Lung (tissue), 12 donors: ENCODE measurements around the gene TRIM60. TPM values are rescaled to one million over a fixed set of nuclear protein-coding genes. Genes with fewer than 3 reads are reported as not detected.
A peak's percentile ranks its signal among the peaks of the same experiment; 100 is the strongest.

Experiments used
- ATAC-seq: fragments of 200-7000 bp; cut with Tn5 transposase; one replicate; pipeline ENCODE4 v1.9.1; 2020; ENCODE audit warnings: moderate number of reproducible peaks; ENCODE audit not compliant: insufficient read depth, low FRiP score
- DNase-seq, 3 donors: peaks; one replicate each; pipeline ENCODE4 v3.0.0-alpha.2; 2013 to 2017
- H3K27ac ChIP-seq, 2 donors: one replicate each; pipeline ENCODE4 v1.5.1; 2013; ENCODE audit warnings: mild to moderate bottlenecking in 2 of 2, moderate library complexity in 2 of 2, control low read depth in 1 of 2, inconsistent platforms in 1 of 2, low read depth in 1 of 2, low read length in 1 of 2
- H3K27me3 ChIP-seq, 3 donors: one replicate each; pipeline ENCODE4 v1.5.1; 2013; ENCODE audit warnings: low read length in 2 of 3; ENCODE audit not compliant: control insufficient read depth in 3 of 3, insufficient read depth in 3 of 3
- H3K36me3 ChIP-seq, 4 donors: one replicate each; pipeline ENCODE4 v1.5.1; 2013; ENCODE audit warnings: low read length in 4 of 4, mild to moderate bottlenecking in 1 of 4, moderate library complexity in 1 of 4; ENCODE audit not compliant: control insufficient read depth in 4 of 4, insufficient read depth in 4 of 4
- H3K4me1 ChIP-seq, 5 donors: one replicate each; pipeline ENCODE4 v1.5.1; 2013; ENCODE audit warnings: low read length in 5 of 5, mild to moderate bottlenecking in 2 of 5, moderate library complexity in 1 of 5; ENCODE audit not compliant: control insufficient read depth in 5 of 5, insufficient read depth in 5 of 5
- H3K4me3 ChIP-seq: one replicate; pipeline ENCODE4 v1.5.1; 2013; ENCODE audit warnings: mild to moderate bottlenecking, control low read depth, moderate library complexity
- H3K9ac ChIP-seq, 2 donors: one replicate each; pipeline ENCODE4 v1.5.1; 2013; ENCODE audit warnings: low read length in 2 of 2, control low read depth in 1 of 2; ENCODE audit not compliant: insufficient read depth in 1 of 2
- H3K9me3 ChIP-seq, 4 donors: one replicate each; pipeline ENCODE4 v1.5.1; 2013; ENCODE audit warnings: low read length in 3 of 4, mild to moderate bottlenecking in 1 of 4, moderate library complexity in 1 of 4; ENCODE audit not compliant: control insufficient read depth in 4 of 4, insufficient read depth in 3 of 4
- WGBS, 2 donors: extraction: QIAGEN DNeasy Blood & Tissue Kit; methylation state at CpG; one replicate each; pipeline ENCODE4 v1.1.7; 2013; 5-methylcytosine and 5-hydroxymethylcytosine counted together
- polyA plus RNA-seq, 2 donors: library from polyadenylated mRNA; stranded (reverse); fragments of 200-250 nt; gene quantifications; one replicate each; pipeline ENCODE4 v1.2.1, GENCODE V29; 2013
- total RNA-seq, 2 donors: library from RNA; depleted of rRNA in 1 of 2; stranded (reverse); fragments of >200 nt in 1 of 2; gene quantifications; one replicate each; pipeline ENCODE4 v1.2.1, GENCODE V29; 2014 to 2021
- TF ChIP-seq, protein P1 (sequence below): IDR thresholded peaks from 2 replicates; pipeline ENCODE4 v1.5.1; 2012; ENCODE audit warnings: mild to moderate bottlenecking; ENCODE audit errors: control extremely low read depth, extremely low read depth
- donor health status: control.
- donor health status: control.
- donor health status: Bipolar disorder and iron deficiency.
- donor health status: healthy.
- donor health status: DM: yes; HTN: yes; CAD: no.

The TRIM60 gene
- total and polyA plus RNA-seq, 4 donors, result not detected

DNA sequence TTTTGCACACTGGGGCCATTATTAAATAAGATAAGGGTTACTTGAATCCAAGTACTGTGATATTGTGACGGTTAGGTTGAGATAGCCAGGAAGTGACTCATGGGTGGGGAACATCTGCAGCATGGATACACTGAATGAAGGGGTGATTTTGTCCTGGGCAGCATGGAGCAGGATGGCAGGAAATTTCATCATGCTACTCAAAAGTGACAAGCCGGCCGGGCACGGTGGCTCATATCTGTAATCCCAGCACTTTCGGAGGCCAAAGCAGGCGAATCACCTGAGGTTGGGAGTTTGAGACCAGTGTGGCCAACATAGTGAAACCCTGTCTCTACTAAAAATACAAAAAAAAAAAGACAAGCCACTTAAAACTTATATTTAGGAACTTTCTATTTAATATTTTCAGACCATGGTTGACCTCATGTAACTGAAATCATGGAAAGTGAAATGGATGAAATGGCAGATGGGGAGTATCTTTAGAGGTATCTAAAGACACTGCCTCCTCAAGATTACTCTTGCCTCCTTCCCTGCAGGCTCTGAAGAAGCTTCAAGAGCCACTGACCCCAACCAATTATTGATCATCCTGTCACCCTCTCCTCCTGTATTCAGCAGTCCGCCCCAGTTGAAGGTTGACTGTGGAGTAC, 3.9 kb upstream of the TRIM60 start:
- H3K36me3 ChIP-seq, result no peaks in the 10 kb centered on the region

DNA sequence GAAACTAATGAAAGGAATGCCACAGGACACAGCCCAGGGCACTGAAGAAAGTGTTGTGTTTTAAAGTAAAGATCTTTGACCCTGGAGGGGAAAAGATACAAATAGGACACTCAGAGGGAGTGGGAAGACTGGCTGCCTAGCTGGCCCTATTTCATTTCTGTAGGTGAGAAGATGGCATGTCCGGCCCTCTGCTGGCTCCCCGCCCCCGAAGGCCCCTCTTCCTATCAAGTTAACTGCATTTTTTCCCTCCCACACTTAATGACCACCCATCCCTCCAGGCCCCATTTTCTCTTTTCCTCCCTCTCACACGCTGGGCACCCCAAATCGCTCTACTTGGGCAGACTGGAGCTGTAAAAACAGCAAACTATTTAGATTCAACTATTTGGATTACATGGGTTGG, 16.4 kb downstream of the TRIM60 start:
- Histone ChIP-seq H3K27ac (no peak overlapping the region), H3K36me3 (no peaks in the 10 kb centered on the region), H3K27me3 (no peaks in the 10 kb centered on the region), H3K9me3 (no peaks in the 10 kb centered on the region), H3K4me3 (no peak overlapping the region), H3K9ac (no peak overlapping the region), H3K4me1 (no peaks in the 10 kb centered on the region)
- TF ChIP-seq, protein P1, sequence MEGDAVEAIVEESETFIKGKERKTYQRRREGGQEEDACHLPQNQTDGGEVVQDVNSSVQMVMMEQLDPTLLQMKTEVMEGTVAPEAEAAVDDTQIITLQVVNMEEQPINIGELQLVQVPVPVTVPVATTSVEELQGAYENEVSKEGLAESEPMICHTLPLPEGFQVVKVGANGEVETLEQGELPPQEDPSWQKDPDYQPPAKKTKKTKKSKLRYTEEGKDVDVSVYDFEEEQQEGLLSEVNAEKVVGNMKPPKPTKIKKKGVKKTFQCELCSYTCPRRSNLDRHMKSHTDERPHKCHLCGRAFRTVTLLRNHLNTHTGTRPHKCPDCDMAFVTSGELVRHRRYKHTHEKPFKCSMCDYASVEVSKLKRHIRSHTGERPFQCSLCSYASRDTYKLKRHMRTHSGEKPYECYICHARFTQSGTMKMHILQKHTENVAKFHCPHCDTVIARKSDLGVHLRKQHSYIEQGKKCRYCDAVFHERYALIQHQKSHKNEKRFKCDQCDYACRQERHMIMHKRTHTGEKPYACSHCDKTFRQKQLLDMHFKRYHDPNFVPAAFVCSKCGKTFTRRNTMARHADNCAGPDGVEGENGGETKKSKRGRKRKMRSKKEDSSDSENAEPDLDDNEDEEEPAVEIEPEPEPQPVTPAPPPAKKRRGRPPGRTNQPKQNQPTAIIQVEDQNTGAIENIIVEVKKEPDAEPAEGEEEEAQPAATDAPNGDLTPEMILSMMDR, result no peak
- ATAC-seq, result no peak
- DNase-seq, result no peak
- 79 to 92% methylated on average over 5 of the region's 5 CpGs for WGBS, 2 donors

More for the DNA sequence above, 3.9 kb upstream of the TRIM60 start:
- no peak overlapping the region for H3K9ac ChIP-seq
- H3K27ac ChIP-seq, result no peak overlapping the region
- DNase-seq (no peak), ATAC-seq (no peak)
- no peaks in the 10 kb centered on the region for H3K27me3 ChIP-seq
- no peak overlapping the region for H3K4me3 ChIP-seq
- H3K4me1 ChIP-seq, result no peaks in the 10 kb centered on the region
- peaks cover 0 to 4% (median 0%) of the 10 kb centered on the region in 4 donors for H3K9me3 ChIP-seq
- 76 to 86% methylated on average over 7 of the region's 7 CpGs for WGBS, 2 donors
- TF ChIP-seq, protein P1, result no peak

DNA sequence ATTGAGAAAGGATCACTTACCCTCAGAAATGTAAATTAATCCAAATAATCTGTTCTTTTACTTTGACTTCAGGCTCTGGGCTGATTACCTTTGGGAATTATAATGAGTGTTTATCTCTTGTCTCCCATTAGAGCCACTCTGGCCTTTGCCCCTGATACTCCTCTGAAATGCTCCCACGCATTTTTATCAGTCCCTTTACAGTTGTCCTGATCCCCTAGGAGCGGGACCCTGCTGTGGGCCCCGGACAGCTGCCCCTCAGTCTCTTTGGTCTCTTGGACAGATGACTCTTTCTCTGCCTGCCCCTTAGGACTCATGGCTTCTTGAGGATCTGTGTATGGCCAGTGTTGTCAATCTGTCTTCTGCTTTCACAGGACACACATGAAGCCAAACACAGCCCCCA, 20.8 kb downstream of the TRIM60 start:
- Histone ChIP-seq H3K4me1 (peaks cover 0 to 2% (median 0%) of the 10 kb centered on the region in 5 donors), H3K9me3 (no peaks in the 10 kb centered on the region), H3K4me3 (no peak overlapping the region), H3K9ac (no peak overlapping the region), H3K36me3 (no peaks in the 10 kb centered on the region), H3K27ac (no peak overlapping the region), H3K27me3 (no peaks in the 10 kb centered on the region)
- ATAC-seq (no peak), DNase-seq (no peak)
- TF ChIP-seq, protein P1, result no peak
- 76 to 81% methylated on average over 3 of the region's 3 CpGs for WGBS, 2 donors

DNA sequence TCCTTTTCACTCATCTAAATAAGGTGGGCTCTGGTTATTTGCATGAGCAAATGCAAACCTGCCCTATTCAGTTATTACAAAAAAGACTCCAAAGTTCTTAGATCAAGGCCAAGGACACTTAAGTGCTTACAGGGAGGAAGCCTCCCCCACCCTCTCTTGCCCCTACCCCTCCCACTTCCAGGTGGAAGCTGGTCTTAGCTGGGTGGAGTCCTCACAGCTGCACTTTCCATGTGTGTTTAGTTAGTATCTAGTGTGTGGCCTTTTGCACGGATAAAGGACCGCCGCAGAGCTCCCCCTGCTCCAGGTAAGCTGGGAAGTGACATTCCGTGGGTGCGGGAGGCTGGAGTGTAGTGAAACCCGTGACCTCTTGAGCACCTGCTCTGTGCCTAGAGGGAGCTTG, 21.8 kb downstream of the TRIM60 start, which contains the start of gene TRIM75:
Gene TRIM75 (plus strand): TSS at position 222 of the 400 bp plus-strand sequence. CDS start 5,282 bp downstream, outside the sequence.
- Histone ChIP-seq H3K4me1 (peaks cover 0 to 2% (median 0%) of the 10 kb centered on the region in 5 donors), H3K4me3 (no peak within 1 kb of the TSS), H3K27ac (no peak within 1 kb of the TSS), H3K27me3 (no peaks in the 10 kb centered on the region), H3K36me3 (no peaks in the 10 kb centered on the region), H3K9ac (no peak within 1 kb of the TSS), H3K9me3 (no peaks in the 10 kb centered on the region)
- DNase-seq (peak in 1 of 3 donors; percentile 9), ATAC-seq (no peak)
- TF ChIP-seq, protein P1, result no peak
- 63 to 80% methylated on average over 6 of the region's 6 CpGs for WGBS, 2 donors
